Adrenal gland (tissue), 12 donors: ENCODE data around the gene DMRTB1. TPM values are rescaled to one million over a fixed set of nuclear protein-coding genes. Genes with fewer than 3 reads are reported as not detected.
A peak's percentile ranks its signal among the peaks of the same experiment; 100 is the strongest.

Source experiments
- DNase-seq, 7 donors: peaks; one replicate each; pipeline ENCODE4 v3.0.0-alpha.2; 2019 to 2020
- H3K27ac ChIP-seq, 5 donors: fragments of 200-600 bp; sonication (generic) in 4 of 5; 1 replicate in 3 of 5; 2 replicates in 2 of 5; pipeline versions ENCODE4 v1.5.1 to v1.8.0; 2016 to 2020; ENCODE audit warnings: mild to moderate bottlenecking in 1 of 5
- H3K27me3 ChIP-seq: fragments of 200-600 bp; 2 replicates; pipeline ENCODE4 v1.8.0; 2021
- H3K36me3 ChIP-seq, 2 donors: fragments of 200-600 bp; replicated peaks in 1 of 2; 1 replicate in 1 of 2; 2 replicates in 1 of 2; pipeline versions ENCODE4 v1.5.1 to v1.8.0; 2018 to 2022
- H3K4me1 ChIP-seq, 2 donors: fragments of 200-600 bp; replicated peaks in 1 of 2; 1 replicate in 1 of 2; 2 replicates in 1 of 2; pipeline versions ENCODE4 v1.5.1 to v1.8.0; 2018 to 2021
- H3K4me3 ChIP-seq, 4 donors: fragments of 200-600 bp; sonication (generic) in 3 of 4; one replicate each; pipeline ENCODE4 v1.5.1; 2016 to 2018
- H3K9me3 ChIP-seq, 3 donors: fragments of 200-600 bp; sonication (generic) in 1 of 3; replicated peaks in 1 of 3; 1 replicate in 2 of 3; 2 replicates in 1 of 3; pipeline versions ENCODE4 v1.5.1 to v1.8.0; 2016 to 2021
- POLR2A ChIP-seq, 2 donors: fragments of 450-650 bp; IDR thresholded peaks; one replicate each; pipeline ENCODE4 v1.6.1; 2017; ENCODE audit warnings: antibody characterized with exemption in 2 of 2, mild to moderate bottlenecking in 2 of 2, moderate library complexity in 1 of 2
- WGBS, 4 donors: extraction: QIAGEN DNeasy Blood & Tissue Kit in 2 of 4; methylation state at CpG; one replicate each; pipeline versions ENCODE4 v1.1.5 to v1.1.7; 2013 to 2017; 5-methylcytosine and 5-hydroxymethylcytosine counted together
- intact Hi-C, 2 donors: fragments of 100-400 bp; cut with DNase I; formaldehyde crosslinking; loops; one replicate each; pipeline versions ENCODE4 v1.14.1 to v1.15.0; 2022 to 2023
- polyA plus RNA-seq, 3 donors: library from polyadenylated mRNA; stranded (reverse); fragments of 200-250 nt in 2 of 3; fragments of 350-450 nt in 1 of 3; fragmentation: Illumina TruSeq in 1 of 3; extraction: RNeasy Lipid Tissue Mini Kit (QIAGEN cat#74804) in 1 of 3; gene quantifications; one replicate each; pipeline ENCODE4 v1.2.3, GENCODE V29; 2013 to 2014
- total RNA-seq, 9 donors: library from RNA; depleted of rRNA in 4 of 9; stranded (reverse); fragments of >200 nt in 4 of 9; fragments of 120-200 nt in 1 of 9; fragmentation: NEBNext Ultra II Directional in 1 of 9; extraction: Animal tissue kit (Norgen Biotek cat#: 25700) in 1 of 9; gene quantifications; one replicate each; pipeline versions ENCODE4 v1.1.0 to v1.2.4, GENCODE V29; 2013 to 2023
- TF ChIP-seq, protein P1 (sequence below), 6 experiments: fragments of 450-650 bp in 4 of 6; fragments of 200-600 bp in 2 of 6; sonication (generic) in 1 of 6; IDR thresholded peaks; 1 replicate in 5 of 6; 2 replicates in 1 of 6; pipeline versions ENCODE4 v1.5.1 to v1.8.0; 2016 to 2021; ENCODE audit warnings: antibody characterized with exemption in 6 of 6, mild to moderate bottlenecking in 2 of 6, moderate library complexity in 1 of 6
- donor health status: healthy with polysubstance abuse.
- donor health status: Bipolar disorder and iron deficiency.
- donor health status: DM: yes; HTN: yes; CAD: no.
- donor health status: DM: no; HTN: no; CAD: no.
- donor health status: DM: no; HTN: no; CAD: no.
- donor health status: DM: yes; HTN: yes; CAD: no.

DMRTB1 gene
- total and polyA plus RNA-seq, 12 donors: not detected

DNA sequence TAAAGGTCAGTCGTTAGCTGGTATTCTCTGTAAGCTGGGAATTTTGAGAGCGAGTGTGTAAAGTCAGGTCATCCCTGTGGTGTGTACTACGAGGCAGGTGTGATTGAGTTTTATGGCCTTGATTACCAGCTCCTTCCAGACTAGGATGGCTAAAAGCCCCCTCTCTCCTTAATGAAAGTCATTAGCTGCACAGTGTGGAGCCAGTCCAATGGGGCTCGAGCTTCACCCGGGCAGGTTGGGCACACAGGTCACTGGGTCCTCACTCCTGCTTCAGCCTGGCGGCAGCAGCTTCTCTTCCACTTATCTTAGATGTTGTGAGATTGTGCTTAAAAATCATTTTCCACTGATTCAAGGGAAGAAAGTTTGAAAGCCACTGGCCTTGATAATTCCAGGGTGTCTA lies 3.0 kb downstream of the DMRTB1 start:
- peak in 1 of 7 donors; percentile 7 for DNase-seq
- H3K36me3 ChIP-seq: no peaks in the 10 kb centered on the region
- intact Hi-C loops: loop anchor here in 1 of 2 donors (10.0 kb wide), 1 partner anchor 223 kb away; no protein-coding TSS in a partner anchor
- no peak overlapping the region for H3K4me3 ChIP-seq
- 81 to 92% (median 83%) methylated on average over 6 of the region's 6 CpGs for WGBS, 4 donors
- no peak for TF ChIP-seq POLR2A (IDR thresholded peaks at IDR 0.05)
- TF ChIP-seq, protein P1, sequence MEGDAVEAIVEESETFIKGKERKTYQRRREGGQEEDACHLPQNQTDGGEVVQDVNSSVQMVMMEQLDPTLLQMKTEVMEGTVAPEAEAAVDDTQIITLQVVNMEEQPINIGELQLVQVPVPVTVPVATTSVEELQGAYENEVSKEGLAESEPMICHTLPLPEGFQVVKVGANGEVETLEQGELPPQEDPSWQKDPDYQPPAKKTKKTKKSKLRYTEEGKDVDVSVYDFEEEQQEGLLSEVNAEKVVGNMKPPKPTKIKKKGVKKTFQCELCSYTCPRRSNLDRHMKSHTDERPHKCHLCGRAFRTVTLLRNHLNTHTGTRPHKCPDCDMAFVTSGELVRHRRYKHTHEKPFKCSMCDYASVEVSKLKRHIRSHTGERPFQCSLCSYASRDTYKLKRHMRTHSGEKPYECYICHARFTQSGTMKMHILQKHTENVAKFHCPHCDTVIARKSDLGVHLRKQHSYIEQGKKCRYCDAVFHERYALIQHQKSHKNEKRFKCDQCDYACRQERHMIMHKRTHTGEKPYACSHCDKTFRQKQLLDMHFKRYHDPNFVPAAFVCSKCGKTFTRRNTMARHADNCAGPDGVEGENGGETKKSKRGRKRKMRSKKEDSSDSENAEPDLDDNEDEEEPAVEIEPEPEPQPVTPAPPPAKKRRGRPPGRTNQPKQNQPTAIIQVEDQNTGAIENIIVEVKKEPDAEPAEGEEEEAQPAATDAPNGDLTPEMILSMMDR (IDR thresholded peaks at IDR 0.05): no peak
- H3K4me1 ChIP-seq: no peaks in the 10 kb centered on the region
- no peaks in the 10 kb centered on the region for H3K9me3 ChIP-seq
- H3K27me3 ChIP-seq: no peaks in the 10 kb centered on the region
- H3K27ac ChIP-seq: no peak overlapping the region

DNA sequence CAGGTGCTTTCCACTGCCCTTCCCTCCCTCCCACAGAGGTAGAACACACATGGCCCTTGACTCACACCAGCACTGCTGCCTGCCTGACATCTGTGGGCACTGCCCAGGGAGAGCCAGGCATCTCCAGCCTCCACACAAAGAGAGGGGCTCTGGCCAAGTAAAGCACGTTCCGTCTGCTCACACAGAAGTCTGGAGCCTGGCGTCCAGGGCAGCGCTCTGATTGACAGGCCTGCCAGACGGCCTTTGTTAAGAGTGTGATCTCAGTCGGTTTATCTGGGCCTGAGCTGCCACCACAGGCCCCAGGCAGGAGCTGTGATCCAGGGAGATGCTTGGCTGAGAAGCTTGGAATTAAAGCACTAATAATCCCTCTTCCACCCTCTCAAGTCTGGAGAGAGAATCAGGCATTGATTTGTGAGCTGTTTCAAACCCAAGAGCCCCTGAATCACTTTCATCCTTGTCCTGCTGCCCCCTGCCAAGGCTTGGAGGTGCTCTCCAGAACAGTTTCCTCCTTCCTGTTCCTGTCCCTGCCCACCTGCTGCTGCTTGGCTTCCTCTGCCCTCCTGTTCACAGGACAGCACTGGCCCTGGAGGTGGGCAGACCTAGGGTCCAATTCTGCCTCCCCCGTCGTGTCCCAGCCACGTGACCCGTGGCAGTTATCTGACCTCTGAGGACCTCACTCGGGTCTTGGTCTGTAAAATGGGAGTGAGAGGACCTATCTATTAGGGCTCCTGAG lies 3.7 kb downstream of the DMRTB1 start:
- no peaks in the 10 kb centered on the region for H3K9me3 ChIP-seq
- intact Hi-C loops: loop anchor here in 1 of 2 donors (10.0 kb wide), 1 partner anchor 222 kb away; no protein-coding TSS in a partner anchor
- DNase-seq: peak in 1 of 7 donors; percentile 42
- H3K4me3 ChIP-seq: no peak overlapping the region
- H3K36me3 ChIP-seq: no peaks in the 10 kb centered on the region
- H3K27me3 ChIP-seq: no peaks in the 10 kb centered on the region
- WGBS, 4 donors: 72 to 83% (median 74%) methylated on average over 10 to 11 of the region's 11 CpGs
- no peak overlapping the region for H3K27ac ChIP-seq
- H3K4me1 ChIP-seq: no peaks in the 10 kb centered on the region
- TF ChIP-seq, protein P1 (IDR thresholded peaks at IDR 0.05): no peak
- no peak for TF ChIP-seq POLR2A (IDR thresholded peaks at IDR 0.05)

DNA sequence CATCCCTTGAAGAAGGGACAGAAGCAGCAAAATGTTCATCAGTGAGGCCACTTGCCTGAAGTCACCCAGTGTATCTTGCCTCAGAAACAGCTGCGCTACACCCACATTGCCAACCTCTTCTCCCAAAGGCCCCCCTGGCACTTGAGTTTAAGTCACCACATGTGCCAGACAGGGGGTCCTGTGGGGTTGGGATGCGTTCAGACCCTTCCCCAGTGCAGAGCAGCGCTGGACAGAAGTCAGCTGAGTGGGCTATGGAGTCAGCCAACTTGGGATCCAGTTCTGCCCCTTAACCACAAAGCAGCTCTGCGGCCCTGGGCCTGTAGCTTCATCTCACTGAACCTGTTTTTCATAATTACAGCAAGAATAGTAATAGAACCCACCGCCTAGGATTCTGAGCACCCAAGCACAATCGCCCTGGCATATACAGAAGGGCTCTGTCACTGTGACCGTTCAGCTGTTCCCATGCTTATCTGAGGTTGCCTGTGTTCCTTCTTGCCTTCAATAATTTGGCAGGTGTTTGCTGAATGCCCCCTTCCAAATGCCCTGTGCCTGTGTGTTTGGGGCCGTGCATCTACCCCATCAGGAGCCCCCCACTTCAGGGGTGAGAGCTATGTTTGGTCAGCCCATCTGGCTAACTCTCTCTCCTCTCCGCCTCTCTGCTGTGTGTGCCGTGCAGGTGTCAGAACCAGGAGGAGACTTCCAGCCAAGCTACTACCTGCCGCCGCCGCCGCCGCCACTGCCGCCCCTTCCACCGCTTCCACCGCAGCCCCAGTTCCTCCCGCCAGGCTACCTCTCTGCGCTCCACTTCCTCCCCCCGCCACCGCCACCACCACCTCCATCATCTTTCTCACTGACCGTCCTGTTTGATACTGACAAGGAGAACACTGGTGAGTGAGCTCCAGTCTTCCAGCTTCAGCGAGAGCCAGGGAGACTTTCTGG lies 5.0 kb downstream of the DMRTB1 start:
- intact Hi-C loops: loop anchor here in 1 of 2 donors (10.0 kb wide), 1 partner anchor 221 kb away; no protein-coding TSS in a partner anchor
- Histone ChIP-seq H3K4me1 (no peaks in the 10 kb centered on the region), H3K27ac (no peak overlapping the region), H3K27me3 (no peaks in the 10 kb centered on the region), H3K4me3 (no peak overlapping the region), H3K9me3 (no peaks in the 10 kb centered on the region), H3K36me3 (no peaks in the 10 kb centered on the region)
- no peak for TF ChIP-seq POLR2A (IDR thresholded peaks at IDR 0.05)
- TF ChIP-seq, protein P1 (IDR thresholded peaks at IDR 0.05): no peak
- 84 to 91% (median 87%) methylated on average over 21 to 24 of the region's 24 CpGs for WGBS, 4 donors
- peak in 1 of 7 donors; percentile 20 for DNase-seq
